IPS-NIHi7 (cell line): ENCODE data around the gene B3GALNT2.

Experiments used
- DNase-seq: peaks from one replicate; pipeline ENCODE4 v3.0.0; 2012; ENCODE audit warnings: mixed read lengths; ENCODE audit errors: extremely low spot score

Gene B3GALNT2

GRCh38 chr1:235454021-235454420 is 50.2 kb downstream of the B3GALNT2 start:
- no peak for DNase-seq

- DNase-seq = no peak
Measured at GRCh38 chr1:235450886-235451483, 53.3 kb downstream of the B3GALNT2 start.

DNA sequence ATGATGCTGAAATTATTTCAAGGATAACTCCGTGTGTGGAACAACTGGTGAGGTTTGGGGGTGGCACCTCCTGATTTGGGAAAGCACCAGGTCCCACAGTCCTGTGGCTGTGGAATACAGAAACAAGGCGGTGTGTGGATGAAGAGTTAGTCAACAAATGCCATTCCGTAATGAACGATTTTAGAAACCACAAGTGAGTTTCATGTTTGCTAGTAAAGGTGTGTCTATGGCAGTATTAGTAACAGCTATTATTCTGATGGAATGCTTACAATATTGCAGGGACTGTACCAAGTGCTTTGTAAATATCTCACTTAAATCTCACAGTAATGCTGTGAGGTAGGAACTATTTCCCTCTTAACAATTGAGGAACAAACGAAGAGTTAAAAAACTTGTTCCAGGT is 53.8 kb downstream of the B3GALNT2 start:
- DNase-seq = no peak

DNA sequence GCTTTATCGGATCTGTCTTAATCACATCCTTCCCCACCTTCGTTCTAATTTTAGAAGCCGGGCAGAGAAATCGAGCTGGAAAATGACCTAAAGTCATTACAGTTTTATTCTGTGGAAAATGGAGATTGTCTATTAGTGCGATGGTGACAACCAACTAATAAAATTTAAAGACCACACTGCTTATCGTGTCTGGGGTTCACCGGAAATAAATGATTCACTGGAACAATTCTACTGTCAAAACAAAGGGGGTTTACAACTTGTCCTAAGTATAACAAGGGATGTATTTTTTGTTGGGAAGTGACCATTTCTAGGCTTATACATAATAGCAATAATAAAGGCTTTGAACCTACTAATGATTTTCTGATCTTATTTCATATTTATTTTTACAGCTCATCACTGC is 55.6 kb downstream of the B3GALNT2 start:
- DNase-seq = no peak

- DNase-seq = no peak
Measured at GRCh38 chr1:235442788-235443429, 61.3 kb downstream of the B3GALNT2 start.

- no peak for DNase-seq
Measured at GRCh38 chr1:235441159-235441685, 63.0 kb downstream of the B3GALNT2 start.

DNA sequence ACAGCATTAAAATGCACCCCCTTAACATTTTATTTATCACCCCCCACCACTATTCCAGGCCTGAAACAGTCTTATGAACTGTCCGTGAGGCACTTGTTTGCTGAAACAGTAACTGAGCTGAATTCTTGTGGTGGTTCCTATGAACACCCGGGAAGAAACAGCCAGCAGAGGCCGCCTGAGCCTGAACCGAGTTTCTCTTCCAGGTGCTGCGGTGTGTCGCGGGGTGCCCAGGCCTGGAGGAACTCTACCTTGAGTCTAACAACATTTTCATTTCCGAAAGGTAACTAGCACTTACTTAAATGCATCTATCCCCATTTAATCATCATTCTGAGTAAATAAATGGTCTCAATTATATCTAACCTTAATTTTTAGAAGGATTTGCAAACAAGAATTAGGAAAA is 70.3 kb downstream of the B3GALNT2 start:
- DNase-seq = peak; percentile 38

DNA sequence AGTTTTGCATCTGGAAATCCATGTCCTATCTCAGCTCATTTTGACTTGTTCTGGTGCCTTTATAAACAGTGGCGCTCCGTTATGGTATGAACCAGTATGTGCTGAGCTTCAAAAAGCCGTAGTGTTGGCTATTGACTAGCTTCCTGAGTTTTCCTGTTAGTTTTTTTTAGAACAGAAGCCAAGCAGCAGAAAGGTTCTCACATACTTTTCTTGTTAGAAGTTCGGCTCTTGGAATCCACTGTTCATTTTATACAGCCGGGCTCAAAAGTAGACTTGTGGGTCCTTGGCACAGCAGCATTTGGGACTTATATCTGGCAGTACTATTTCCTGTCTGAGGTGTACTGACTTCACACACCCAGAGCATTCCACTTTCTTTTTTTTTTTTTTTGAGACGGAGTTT is 73.3 kb downstream of the B3GALNT2 start:
- DNase-seq = no peak

DNA sequence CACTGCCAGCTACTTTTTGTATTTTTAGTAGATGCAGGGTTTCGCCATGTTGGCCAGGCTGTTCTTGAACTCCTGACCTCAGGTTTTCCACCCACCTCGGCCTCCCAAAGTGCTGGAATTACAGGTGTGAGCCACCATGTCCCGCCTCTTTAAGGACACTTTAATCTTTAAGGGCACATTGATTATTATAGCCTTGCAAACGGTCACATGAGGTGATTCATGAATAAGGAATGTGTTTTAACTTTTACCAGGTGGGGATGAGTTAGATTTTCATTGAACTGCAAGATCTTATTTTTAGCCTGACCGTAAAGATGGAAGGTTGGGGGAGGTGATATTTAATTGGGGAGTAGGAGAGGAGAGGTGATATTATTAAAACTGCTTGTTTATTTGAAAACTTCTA is 75.1 kb downstream of the B3GALNT2 start:
- DNase-seq = no peak

- DNase-seq = no peak
Measured at GRCh38 chr1:235427447-235427846, 76.8 kb downstream of the B3GALNT2 start.

DNA sequence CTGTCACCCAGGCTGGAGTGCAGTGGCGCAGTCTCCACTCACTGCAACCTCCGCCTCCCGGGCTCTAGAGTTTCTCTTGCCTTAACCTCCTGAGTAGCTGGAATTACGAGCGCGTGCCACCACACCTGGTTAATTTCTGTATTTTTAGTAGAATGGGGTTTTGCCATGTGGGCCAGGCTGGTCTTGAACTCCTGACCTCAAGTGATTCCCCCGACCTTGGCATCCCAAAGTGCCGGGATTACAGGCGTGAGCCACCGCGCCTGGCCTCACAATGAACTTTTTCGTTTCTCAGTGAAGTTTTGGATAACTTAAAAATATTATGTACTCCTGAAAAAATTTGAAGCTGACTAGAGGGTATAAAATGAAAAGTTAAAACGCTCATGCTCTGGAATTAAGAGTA is 77.6 kb downstream of the B3GALNT2 start:
- no peak for DNase-seq

GRCh38 chr1:235426143-235426542 is 78.1 kb downstream of the B3GALNT2 start:
- no peak for DNase-seq

DNA sequence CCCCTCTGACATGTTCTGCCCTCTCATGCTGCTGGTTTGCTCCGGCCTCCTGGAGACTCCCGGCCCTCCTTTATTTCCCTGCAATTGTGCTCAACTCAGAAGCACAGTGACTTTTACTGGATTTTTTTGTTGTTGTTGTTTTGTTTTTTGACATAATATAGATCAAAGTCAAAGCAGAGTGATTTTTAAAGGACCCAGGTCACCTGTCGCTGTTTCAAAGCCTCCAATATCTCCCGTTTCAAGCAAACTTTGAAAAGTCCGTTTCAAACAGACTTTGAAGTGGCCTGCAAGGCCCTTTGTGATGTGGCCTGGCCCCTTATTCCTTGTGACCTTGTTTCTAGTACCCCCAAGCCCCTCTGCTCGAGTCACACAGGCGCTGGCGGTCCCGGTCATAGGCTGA is 78.9 kb downstream of the B3GALNT2 start:
- no peak for DNase-seq

DNA sequence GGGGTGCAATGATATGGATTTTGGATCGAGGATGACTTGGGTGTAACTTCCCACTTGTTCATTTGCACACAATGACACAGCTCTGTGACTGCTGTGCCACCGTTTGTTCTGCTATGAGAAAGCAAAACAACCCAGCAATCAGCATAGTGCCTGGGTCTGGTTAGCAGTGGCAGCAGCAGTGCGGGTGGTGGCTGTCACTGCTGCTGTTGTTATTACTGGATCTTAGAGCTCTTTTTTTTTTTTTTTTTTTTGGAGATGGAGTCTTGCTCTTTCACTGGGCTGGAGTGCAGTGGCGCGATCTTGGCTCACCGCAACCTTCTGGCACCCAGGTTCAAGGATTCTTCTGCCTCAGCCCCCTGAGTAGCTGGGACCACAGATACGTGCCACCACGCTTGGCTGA is 80.2 kb downstream of the B3GALNT2 start:
- DNase-seq = no peak

DNA sequence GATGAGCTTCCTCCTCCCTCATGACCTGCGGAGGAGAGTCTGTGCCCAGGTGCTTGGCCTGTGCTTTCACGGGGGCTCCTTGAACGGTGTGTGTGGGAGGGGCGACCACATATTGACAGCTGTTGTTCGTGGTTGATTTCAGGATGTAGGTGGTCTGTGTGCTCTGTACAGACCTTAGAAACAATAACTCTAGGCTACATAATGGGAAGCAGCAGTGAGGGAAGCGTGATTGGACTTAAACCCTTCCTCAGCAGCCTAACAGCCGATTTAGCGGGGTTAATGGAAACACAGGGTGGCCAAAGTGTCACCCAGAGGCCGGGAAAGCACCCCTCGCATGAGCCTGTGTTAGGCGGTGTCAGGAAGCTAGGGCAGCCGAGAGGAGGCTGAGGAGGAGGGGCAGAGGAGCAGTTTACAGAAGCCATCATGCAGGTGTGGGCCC is 81.0 kb downstream of the B3GALNT2 start:
- no peak for DNase-seq

GRCh38 chr1:235421751-235422150 is 82.5 kb downstream of the B3GALNT2 start:
- DNase-seq = no peak

DNA sequence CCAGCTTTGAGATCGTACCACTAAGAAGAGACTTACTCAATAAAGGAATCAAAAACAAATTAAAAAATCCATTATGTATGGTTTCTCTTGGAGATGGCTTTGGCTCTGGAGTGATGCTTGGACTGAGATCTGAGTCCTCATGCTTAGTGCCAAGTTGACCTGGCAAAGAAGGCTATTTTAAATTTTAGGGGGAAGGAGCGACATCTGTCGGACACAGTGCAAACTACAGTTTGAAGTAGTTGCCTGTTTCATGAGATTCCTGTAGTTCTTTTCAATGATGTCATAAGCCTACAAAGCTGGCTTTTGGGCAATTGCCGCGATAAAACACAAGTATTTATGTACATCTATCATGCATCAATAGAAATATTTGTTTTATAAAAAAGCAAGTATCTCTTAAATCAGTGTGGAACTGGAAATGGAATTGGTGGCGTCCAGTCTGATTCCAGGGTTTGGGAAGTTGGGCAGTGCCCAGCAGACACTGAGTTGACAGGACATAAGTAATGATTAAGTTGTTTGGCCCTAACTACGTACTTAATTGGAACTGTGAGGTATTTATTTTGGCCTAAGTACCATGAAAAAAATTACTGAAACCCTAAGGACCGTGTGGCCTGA is 87.1 kb downstream of the B3GALNT2 start:
- DNase-seq = peak; percentile 78

DNA sequence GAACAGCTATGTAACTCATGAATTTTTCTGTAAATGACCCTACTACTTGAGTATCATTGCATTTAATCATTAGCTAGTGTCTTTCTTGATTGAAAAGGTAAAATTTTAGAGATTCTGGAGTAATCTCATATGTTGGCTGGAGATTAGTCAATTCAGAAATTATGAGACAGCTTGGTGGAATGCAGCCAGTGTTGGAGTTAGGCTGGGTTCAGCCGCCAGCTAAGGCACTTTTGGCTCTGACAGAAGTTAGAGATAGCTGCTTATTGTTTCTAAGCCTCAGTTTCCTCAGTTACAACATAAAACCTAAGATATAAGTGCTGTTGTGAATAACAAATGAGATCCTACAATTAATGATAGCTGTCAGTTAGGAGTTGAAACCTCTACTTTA is 87.6 kb downstream of the B3GALNT2 start:
- no peak for DNase-seq

DNA sequence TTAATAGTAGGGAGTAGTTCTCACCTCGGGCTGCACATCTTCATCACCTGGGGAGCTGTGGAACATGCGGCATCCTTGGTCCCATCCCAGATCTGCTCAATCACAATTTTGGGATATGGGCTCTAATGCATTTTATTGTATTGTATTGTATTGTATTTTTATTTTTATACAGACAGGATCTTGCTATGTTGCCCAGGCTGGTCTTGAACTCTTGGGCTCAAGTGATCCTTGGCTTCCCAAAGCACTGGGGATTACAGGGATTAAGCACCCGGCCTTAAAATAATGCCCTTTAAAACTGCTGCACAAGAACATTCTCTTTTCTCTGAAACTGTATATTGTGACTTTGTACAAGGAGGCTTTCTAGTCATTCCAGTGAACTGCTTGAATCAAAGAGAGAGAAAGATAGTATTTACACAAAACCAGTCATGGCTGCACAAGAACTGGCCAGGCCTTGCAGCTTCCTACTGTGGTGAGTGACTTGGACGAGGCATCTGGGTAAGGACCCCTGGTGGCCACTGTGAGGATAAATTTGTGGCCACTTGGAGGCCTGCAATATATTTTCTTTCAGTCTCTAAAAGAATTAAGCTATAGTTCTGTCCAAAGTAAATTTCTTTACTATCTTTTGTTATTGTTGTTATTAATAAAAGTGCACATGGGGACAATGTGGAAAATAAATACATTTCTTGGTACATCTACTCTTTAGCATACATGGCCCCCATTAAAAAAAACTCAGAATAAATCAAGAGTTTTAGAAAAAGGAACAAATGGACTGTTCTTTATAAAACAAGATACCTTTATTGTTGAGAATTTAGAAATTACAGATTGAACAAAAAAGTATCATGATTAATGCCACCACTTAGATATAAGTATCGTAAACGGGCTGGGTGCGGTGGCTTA is 89.0 kb downstream of the B3GALNT2 start:
- peak; percentile 76 for DNase-seq

GRCh38 chr1:235411489-235412486 is 92.5 kb downstream of the B3GALNT2 start:
- no peak for DNase-seq

DNA sequence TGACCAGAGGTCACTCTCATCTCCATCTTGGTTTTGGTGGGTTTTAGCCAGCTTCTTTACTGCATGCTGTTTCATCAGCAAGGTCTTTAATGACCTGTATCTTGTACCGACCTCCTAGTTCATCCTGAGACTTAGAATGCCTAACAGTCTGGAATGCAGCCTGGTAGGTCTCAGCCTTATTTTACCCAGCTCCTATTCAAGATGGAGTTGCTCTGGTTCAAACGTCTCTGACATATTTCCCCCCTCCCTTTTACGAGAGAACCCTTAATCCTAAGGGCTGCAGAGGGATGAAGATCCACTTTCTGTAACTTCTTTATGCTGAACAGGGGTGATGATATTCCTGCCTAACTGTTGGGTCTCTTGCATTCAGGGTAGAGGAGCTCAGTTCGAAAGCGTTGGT is 93.8 kb downstream of the B3GALNT2 start:
- no peak for DNase-seq
